IPS-20b (cell line): ENCODE measurements around the gene RUVBL1.

Experiments used
- H3K27ac ChIP-seq: one replicate; pipeline ENCODE4 v1.5.1; 2013; ENCODE audit warnings: low read length
- H3K27me3 ChIP-seq: 2 replicates; pipeline ENCODE4 v1.6.1; 2013; ENCODE audit warnings: mild to moderate bottlenecking, low read length, inconsistent platforms; ENCODE audit not compliant: insufficient read depth
- H3K36me3 ChIP-seq: 2 replicates; pipeline ENCODE4 v1.6.1; 2013; ENCODE audit warnings: low read depth, mild to moderate bottlenecking, inconsistent platforms, low read length, moderate library complexity; ENCODE audit not compliant: insufficient read depth
- H3K4me1 ChIP-seq: 2 replicates; pipeline ENCODE4 v1.6.1; 2013; ENCODE audit warnings: mild to moderate bottlenecking, control low read depth, inconsistent platforms, low read length, moderate library complexity; ENCODE audit not compliant: insufficient read depth
- H3K4me3 ChIP-seq: 2 replicates; pipeline ENCODE4 v1.5.1; 2013; ENCODE audit warnings: mild to moderate bottlenecking, low read length, inconsistent platforms
- H3K9ac ChIP-seq: 2 replicates; pipeline ENCODE4 v1.6.1; 2013; ENCODE audit warnings: low read depth, mild to moderate bottlenecking, inconsistent platforms, low read length, moderate library complexity
- H3K9me3 ChIP-seq: 2 replicates; pipeline ENCODE4 v1.6.1; 2013; ENCODE audit warnings: mild to moderate bottlenecking, low read depth, low read length, inconsistent platforms; ENCODE audit not compliant: insufficient read depth

RUVBL1 gene

GRCh38 chr3:128062033-128062745, 61.4 kb downstream of the RUVBL1 start:
- Histone ChIP-seq H3K36me3 (peaks cover 96% of the 10 kb centered on the region), H3K9me3 (no peaks in the 10 kb centered on the region), H3K27ac (no peak overlapping the region), H3K27me3 (no peaks in the 10 kb centered on the region), H3K4me1 (no peaks in the 10 kb centered on the region), H3K4me3 (no peak overlapping the region), H3K9ac (no peak overlapping the region; the same call in 1 of the 2 replicates)

GRCh38 chr3:128060473-128061381, 62.9 kb downstream of the RUVBL1 start:
- H3K27ac ChIP-seq = no peak overlapping the region
- H3K27me3 ChIP-seq = no peaks in the 10 kb centered on the region
- no peaks in the 10 kb centered on the region for H3K4me1 ChIP-seq
- no peaks in the 10 kb centered on the region for H3K9me3 ChIP-seq
- no peak overlapping the region for H3K9ac ChIP-seq
- H3K4me3 ChIP-seq = no peak overlapping the region
- peaks cover 94% of the 10 kb centered on the region for H3K36me3 ChIP-seq

GRCh38 chr3:128056258-128056657, 67.4 kb downstream of the RUVBL1 start:
- Histone ChIP-seq H3K27me3 (no peaks in the 10 kb centered on the region), H3K9ac (no peak overlapping the region), H3K36me3 (peaks cover 74% of the 10 kb centered on the region), H3K4me3 (no peak overlapping the region), H3K27ac (no peak overlapping the region), H3K9me3 (no peaks in the 10 kb centered on the region), H3K4me1 (no peaks in the 10 kb centered on the region)

DNA sequence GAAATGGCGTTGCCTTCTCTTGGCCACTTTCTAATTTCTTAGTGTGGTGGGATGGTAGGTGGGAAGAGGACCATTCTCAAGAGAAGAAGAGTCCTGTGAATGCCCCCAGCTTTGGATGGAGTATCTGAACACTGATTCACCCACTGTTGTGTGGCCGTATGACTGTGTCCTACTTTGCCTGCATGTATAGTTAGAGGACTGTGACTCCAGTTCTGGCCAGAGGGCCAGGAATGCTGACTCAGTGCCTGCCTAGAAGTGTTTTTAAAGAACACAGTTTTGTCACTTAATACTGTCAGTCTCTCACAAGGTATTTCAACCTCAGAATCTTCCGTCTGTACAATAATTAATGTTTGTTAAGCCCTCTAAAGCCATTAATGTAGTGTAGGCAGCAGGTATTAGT, 69.2 kb downstream of the RUVBL1 start:
- Histone ChIP-seq H3K27ac (no peak overlapping the region), H3K9me3 (no peaks in the 10 kb centered on the region), H3K4me3 (0 out of 2 replicates have a peak overlapping the region, but pooled peaks have one; percentile 99)

GRCh38 chr3:128053614-128054013, 70.0 kb downstream of the RUVBL1 start:
- Histone ChIP-seq H3K36me3 (peaks cover 48% of the 10 kb centered on the region), H3K9me3 (no peaks in the 10 kb centered on the region), H3K27me3 (no peaks in the 10 kb centered on the region), H3K4me3 (peak overlapping the region; percentile 99; the same call in 1 of the 2 replicates), H3K4me1 (no peaks in the 10 kb centered on the region), H3K9ac (peak overlapping the region; percentile 93), H3K27ac (no peak overlapping the region)

More for the DNA sequence above, 69.2 kb downstream of the RUVBL1 start:
- Histone ChIP-seq H3K4me1 (no peaks in the 10 kb centered on the region), H3K27me3 (no peaks in the 10 kb centered on the region), H3K36me3 (peaks cover 55% of the 10 kb centered on the region), H3K9ac (peak overlapping the region; percentile 93; the same call in 1 of the 2 replicates)

DNA sequence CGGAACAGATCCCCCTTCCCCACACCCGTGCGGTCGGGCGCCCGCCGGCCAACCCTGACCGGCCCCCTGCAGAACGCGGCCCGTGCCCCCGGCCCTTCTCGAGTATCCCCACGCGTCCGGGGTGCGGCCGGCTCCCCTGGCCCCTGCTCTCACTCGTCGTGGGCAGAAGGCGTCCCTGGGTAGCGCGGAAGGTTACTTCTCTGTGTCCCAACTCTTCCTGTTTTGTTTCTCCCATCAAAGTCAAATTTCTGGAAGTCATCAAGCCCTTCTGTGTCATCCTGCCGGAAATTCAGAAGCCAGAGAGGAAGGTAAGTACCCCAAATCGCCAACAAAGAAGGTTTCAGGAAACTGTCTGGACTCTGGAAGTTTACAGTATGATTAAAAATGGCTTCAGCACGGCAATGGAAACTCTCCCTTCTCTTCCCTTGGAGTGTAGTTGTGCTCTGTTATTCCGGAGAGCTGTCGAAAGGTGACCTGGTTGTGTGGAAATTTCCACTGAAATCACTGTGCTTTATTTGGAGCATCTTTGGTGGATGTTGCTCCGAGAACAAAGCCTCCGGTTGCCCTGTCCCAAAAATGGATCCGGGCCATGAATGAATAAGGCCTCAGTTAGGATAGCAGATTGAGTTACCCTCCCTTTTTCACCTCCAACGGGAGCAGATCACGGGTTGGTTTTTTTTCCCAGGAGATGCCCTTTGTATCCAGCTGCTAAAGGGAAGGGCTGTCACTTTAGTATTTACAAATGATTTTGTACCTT, 70.8 kb downstream of the RUVBL1 start:
- Histone ChIP-seq H3K9me3 (no peaks in the 10 kb centered on the region), H3K9ac (peak overlapping the region; percentile 93), H3K27me3 (no peaks in the 10 kb centered on the region), H3K4me1 (no peaks in the 10 kb centered on the region), H3K4me3 (peak overlapping the region; percentile 99), H3K36me3 (peaks cover 40% of the 10 kb centered on the region), H3K27ac (no peak overlapping the region)

DNA sequence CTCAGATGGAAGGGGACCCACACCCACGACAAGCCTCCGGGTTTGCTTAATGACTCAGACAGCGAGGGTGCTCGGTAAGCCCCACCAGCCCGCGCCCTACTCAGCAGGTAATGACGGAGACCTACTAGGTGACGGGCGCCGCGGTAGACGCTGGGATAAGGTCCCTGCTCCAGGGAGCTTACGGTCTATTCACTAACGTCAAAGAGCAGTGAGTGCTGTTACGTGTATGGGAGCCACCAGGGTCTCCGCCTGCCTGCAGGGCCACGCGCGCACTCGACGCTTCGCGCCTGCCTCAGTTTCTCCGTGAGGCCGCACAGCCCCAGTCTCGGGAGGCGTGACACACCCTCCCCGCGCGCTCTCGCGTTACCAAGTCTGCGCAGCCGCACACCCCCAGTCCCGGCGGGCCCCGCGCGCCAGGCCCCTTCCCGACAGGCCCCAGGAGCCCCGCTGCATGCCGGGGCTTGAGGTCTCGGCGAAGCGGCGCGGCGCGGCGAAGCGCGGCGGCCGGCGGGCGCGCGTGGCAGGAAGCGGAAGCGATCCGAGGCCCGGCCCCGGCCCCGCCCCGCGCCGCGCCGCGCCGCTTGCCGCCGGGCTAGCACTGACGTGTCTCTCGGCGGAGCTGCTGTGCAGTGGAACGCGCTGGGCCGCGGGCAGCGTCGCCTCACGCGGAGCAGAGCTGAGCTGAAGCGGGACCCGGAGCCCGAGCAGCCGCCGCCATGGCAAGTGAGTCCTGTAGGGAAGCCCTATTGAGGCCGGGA, 71.6 kb downstream of the RUVBL1 start, which contains the start of gene SEC61A1:
TSS of gene SEC61A1 (plus strand) at position 601 of the 758 bp plus-strand sequence. CDS start at position 717, 116 bp downstream.
- Histone ChIP-seq H3K4me3 (peak within 1 kb of the TSS; percentile 99), H3K9ac (peak within 1 kb of the TSS; percentile 93), H3K27ac (no peak within 1 kb of the TSS), H3K4me1 (no peaks in the 10 kb centered on the region), H3K36me3 (peaks cover 34% of the 10 kb centered on the region), H3K9me3 (no peaks in the 10 kb centered on the region), H3K27me3 (no peaks in the 10 kb centered on the region)

DNA sequence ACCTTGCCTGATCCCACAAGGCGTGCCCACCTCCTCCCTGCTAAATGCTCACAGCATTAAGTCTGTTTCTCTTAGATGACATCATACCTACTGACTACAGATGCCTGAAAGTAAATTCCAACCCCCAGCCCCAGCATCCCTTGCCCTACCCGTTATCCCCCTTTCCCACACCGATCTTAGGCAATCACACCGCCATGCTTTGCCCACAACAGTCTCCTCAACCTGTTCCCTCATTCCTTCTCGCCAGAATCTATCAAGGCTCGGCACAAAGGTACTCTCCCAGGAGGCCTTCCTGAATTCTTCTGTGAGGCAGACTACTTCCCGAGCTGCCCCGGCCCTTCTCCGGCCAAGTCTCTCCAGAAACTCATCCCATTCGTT, 72.2 kb downstream of the RUVBL1 start:
- no peak overlapping the region for H3K27ac ChIP-seq
- no peaks in the 10 kb centered on the region for H3K4me1 ChIP-seq
- no peaks in the 10 kb centered on the region for H3K9me3 ChIP-seq
- H3K4me3 ChIP-seq = peak overlapping the region; percentile 95
- H3K36me3 ChIP-seq = peaks cover 30% of the 10 kb centered on the region
- peak overlapping the region; percentile 81 for H3K9ac ChIP-seq
- H3K27me3 ChIP-seq = no peaks in the 10 kb centered on the region

DNA sequence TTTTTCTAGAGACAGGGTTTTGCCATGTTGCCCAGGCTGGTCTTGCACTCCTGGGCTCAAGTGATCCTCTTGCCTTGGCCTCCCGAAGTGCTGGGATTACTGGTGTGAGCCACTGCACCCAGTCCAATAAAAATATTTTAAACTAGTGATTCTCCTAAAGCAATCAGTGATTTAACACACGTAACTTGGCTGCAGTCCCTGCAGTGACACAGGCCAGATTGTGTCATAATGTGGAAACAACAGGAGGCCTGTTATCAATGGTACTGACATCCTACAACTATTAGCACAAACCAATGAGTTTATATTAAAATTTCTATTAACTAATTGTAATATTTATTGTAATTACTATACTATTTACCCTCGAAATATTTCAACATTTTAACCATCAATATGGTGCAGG, 73.0 kb downstream of the RUVBL1 start:
- peaks cover 22% of the 10 kb centered on the region for H3K36me3 ChIP-seq
- no peaks in the 10 kb centered on the region for H3K4me1 ChIP-seq
- no peak overlapping the region for H3K27ac ChIP-seq
- no peak overlapping the region for H3K9ac ChIP-seq
- no peaks in the 10 kb centered on the region; the same call in 1 of the 2 replicates for H3K27me3 ChIP-seq
- no peaks in the 10 kb centered on the region for H3K9me3 ChIP-seq
- H3K4me3 ChIP-seq = no peak overlapping the region

DNA sequence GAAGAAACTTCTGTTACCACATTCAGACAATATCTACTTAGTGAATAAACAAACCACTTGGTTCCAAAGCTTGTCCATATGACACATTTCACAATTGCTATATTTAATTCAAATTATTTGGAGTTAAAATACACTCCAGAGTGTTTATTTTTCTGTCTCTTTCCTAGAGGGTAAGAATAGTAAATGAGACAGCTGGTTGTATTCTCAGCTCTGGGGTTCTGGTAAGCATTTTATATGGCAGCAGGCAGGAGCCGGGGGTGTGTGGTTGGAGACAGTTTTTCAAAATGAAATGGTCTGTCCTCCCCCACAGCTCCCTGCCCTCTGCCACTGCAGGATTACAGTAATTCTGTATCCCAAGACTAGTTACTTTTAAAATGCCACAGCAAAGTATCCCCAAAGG, 82.3 kb downstream of the RUVBL1 start:
- Histone ChIP-seq H3K36me3 (no peaks in the 10 kb centered on the region), H3K4me1 (no peaks in the 10 kb centered on the region), H3K9ac (no peak overlapping the region), H3K9me3 (no peaks in the 10 kb centered on the region), H3K27me3 (peaks cover 26% of the 10 kb centered on the region), H3K27ac (no peak overlapping the region), H3K4me3 (no peak overlapping the region)

DNA sequence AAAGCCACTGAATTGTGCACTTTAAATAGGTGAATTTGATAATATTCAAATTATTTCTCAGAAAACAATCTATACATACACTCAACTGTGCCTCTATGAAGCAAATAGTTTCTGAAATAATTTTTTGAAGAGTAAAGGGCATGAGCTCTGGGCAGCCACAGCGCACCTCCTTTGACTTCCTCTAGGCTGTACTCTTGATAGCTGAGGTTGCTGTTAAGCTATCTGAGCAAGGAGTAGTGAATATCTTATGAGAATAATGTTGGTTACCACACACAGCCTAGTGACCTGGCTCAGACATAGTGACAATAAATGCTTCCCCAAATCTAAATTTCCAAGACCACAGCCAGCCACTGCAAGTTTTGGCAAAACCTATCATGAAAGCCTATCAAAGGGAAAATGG, 83.0 kb downstream of the RUVBL1 start:
- Histone ChIP-seq H3K9ac (no peak overlapping the region), H3K36me3 (no peaks in the 10 kb centered on the region), H3K4me1 (no peaks in the 10 kb centered on the region)

More for the DNA sequence above, 83.0 kb downstream of the RUVBL1 start:
- Histone ChIP-seq H3K4me3 (no peak overlapping the region), H3K27ac (no peak overlapping the region), H3K27me3 (peaks cover 26% of the 10 kb centered on the region), H3K9me3 (no peaks in the 10 kb centered on the region)
